GM12801 (cell line): ENCODE data around the gene MC2R.

Experiments used
- TF ChIP-seq, protein P1 (sequence below): IDR thresholded peaks from one replicate; pipeline ENCODE4 v1.5.1; 2011; ENCODE audit warnings: control low read depth; ENCODE audit not compliant: insufficient read length; ENCODE audit errors: extremely low read depth

MC2R gene

DNA sequence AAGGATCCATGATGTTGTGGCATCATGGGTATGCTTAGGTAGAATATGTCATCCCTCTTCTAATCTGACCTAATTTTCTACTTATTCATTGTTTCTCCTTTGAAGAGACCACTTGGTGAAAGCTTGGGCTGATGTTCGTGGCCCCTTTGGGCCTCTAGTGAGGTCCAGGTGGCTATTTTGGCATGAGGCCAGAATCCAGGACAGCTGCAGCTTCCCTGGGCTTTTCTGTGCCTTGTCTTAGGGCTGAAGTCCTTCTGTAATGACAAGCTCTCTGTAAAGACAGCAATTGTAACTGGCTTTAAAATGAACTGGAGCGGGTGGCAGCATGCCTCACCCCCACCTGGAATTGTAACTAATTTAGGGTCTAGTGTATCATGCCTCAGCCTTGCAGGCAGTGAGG lies 15.6 kb upstream of the MC2R start:
- TF ChIP-seq, protein P1, sequence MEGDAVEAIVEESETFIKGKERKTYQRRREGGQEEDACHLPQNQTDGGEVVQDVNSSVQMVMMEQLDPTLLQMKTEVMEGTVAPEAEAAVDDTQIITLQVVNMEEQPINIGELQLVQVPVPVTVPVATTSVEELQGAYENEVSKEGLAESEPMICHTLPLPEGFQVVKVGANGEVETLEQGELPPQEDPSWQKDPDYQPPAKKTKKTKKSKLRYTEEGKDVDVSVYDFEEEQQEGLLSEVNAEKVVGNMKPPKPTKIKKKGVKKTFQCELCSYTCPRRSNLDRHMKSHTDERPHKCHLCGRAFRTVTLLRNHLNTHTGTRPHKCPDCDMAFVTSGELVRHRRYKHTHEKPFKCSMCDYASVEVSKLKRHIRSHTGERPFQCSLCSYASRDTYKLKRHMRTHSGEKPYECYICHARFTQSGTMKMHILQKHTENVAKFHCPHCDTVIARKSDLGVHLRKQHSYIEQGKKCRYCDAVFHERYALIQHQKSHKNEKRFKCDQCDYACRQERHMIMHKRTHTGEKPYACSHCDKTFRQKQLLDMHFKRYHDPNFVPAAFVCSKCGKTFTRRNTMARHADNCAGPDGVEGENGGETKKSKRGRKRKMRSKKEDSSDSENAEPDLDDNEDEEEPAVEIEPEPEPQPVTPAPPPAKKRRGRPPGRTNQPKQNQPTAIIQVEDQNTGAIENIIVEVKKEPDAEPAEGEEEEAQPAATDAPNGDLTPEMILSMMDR: no peak

DNA sequence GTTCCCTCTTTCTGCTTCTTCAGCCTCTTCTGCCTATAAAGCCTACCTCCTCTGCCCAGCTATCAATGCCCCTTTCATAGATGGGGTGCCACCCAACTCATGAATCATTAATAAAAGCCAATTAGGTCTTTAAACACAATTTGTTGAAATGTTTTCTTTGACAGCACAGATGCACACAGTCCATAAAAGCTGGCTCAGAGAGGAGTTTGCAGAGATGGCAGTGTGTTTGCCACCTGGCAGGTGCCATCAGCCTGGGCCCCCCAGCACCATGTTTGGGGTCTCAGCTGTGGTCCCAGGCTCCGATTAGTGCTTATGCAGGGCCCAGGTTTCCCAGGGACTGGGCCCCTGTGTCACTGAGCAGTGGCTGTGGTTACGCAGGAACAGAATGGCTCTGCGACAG lies 7.9 kb upstream of the MC2R start:
- TF ChIP-seq, protein P1: no peak

DNA sequence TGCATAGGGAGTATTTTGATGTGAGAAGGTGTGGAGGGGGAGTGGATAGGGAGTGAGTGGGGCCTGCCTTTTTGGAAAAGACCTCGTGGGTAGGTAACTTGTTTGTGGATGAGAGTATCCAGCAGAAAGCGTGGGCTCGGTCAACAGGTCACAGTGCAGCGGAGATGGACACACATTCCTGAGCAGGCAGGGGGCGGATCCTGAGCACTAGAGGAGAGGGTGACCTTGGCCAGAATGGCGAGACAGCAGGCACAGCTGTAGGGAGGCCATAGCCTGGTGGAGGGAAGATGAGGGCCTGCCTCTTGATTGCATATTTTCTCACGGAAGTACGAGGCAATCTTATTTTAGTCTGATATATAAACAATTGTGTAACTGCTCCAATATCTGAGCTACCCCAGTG lies 3.6 kb upstream of the MC2R start:
- TF ChIP-seq, protein P1: no peak

DNA sequence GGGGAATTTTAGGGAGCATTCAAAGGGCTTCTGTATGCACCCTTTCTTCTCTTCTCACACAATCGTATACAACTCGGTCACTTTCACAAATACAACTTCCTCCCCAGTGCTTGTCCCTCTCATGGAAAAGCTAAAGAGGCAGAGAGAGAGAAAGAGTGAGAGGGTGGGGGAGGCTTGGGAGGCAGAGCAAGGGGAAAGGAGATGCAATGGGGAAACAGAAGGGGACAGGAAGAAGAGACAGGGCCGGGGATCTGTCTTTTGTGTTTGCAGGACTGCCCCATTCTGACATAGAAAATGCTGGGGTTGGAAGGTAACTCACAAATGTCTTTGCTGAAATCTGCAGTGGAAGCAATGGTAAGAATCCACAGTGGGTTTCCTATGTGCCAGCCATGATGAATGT lies 2.1 kb upstream of the MC2R start:
- TF ChIP-seq, protein P1: no peak

DNA sequence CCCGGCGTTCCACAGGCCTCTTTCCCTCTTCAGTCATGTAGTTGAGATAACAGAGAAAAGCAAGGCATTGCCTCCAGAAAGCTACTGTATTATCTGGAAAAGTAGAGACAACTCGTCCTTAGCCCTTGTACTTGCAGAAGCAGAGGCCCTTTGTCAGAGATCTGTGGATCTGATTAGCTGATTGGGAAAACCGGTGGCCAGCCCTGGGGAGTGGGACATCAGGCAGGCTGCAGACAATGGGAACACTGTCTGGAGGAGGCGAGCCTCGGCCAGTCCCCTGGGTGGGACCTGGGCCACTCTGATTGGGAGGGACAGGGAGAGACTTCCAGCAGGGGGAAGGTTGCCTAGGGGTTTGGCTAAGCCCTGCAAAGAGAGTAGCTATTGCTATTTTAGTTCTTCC lies 1.2 kb upstream of the MC2R start:
- TF ChIP-seq, protein P1: no peak

DNA sequence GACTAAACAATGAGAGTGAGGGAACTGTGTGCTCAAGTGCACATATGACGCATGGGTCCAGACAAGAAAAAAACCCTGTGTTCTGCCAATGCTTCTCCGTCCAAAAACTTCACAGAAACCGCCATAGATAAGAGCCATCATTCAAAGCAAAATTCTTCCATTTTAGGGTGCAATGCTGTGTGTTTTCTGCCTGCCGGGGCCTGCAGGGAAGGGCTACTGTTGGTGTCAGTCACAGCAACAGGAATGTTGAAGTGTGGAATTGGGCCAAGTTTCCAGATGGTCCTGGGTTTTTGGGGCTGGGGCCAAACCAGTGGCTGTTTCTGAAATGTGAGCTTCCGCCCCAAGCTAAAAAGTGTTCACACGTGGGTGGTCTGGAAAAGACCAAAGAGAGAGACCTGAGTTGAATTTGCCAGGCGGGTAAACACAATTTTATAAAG lies 677 bp upstream of the MC2R start:
- TF ChIP-seq, protein P1: no peak

DNA sequence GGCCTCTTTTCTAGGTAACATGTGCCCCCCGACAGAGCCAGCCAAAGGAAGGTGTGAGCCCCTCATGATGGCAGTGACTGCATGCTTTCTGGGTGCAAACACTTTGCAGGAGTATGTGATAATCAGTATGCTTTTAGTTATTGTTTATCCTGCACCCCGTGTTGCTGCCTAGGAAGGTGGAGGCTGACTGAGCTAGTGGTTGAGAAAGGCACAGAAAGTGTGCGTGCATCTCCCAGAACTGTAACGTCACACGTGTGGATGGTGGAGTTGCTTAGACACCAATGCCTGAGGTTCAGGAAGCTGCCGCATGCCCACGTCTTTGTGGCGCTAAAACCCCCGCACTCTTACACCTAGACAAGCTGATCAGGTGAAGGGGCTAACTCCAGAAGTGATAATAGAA lies 580 bp downstream of the MC2R start:
- TF ChIP-seq, protein P1: no peak

DNA sequence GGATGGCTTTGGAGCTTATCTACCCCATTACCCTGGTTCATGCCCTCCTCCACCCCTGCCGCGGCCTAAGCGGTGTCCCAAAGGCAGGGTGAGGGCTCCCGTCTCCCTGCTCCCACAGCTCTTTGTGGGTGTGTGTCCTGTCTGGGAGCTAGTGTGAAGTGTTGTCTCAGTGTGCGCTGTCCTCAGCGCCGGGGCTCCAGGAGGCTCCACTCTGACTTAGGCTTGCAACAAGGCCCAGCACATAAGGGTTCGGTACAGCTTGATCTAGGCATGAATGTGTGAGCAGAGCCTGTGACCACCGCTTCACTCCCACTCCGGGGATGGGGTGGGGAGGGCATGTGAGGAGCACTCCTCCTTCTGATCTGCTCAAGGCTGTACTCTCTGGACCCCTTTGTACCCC lies 1.2 kb downstream of the MC2R start:
- TF ChIP-seq, protein P1: no peak
